GM12891 (cell line): ENCODE results near the gene ERAL1.

ENCODE experiments used
- DNase-seq: peaks from one replicate; pipeline ENCODE4 v3.0.0; 2011; ENCODE audit warnings: low spot score; ENCODE audit not compliant: insufficient read length
- FAIRE-seq: peaks from 2 replicates; lab custom pipeline; 2011; peaks lifted over from hg19 to GRCh38; lab: Jason Lieb, UNC
- PAX5 ChIP-seq: IDR thresholded peaks from 2 replicates; pipeline ENCODE4 v1.6.1; 2011; ENCODE audit warnings: low read length, moderate library complexity, mild to moderate bottlenecking; ENCODE audit not compliant: insufficient read depth, severe bottlenecking
- POLR2A ChIP-seq: IDR thresholded peaks from 2 replicates; pipeline ENCODE4 v1.6.1; 2011; ENCODE audit warnings: low read depth, low read length, control low read depth
- POLR2AphosphoS5 ChIP-seq: IDR thresholded peaks from 2 replicates; pipeline ENCODE4 v1.6.1; 2011; ENCODE audit warnings: low read depth, low read length, control low read depth
- POU2F2 ChIP-seq: IDR thresholded peaks from 2 replicates; pipeline ENCODE4 v1.6.1; 2011; ENCODE audit warnings: low read depth, mild to moderate bottlenecking, control low read depth, low read length, moderate library complexity
- SPI1 ChIP-seq: IDR thresholded peaks from 2 replicates; pipeline ENCODE4 v1.6.1; 2011; ENCODE audit warnings: low read depth, low read length, control low read depth
- TAF1 ChIP-seq: IDR thresholded peaks from 2 replicates; pipeline ENCODE4 v1.6.1; 2011; ENCODE audit warnings: low read depth, low read length, control low read depth

Gene ERAL1

GRCh38 chr17:28878158-28878910, 23.5 kb downstream of the ERAL1 start:
- no peak for FAIRE-seq
- DNase-seq, result no peak
- TF ChIP-seq POLR2AphosphoS5, result no peak

GRCh38 chr17:28878981-28879380, 24.2 kb downstream of the ERAL1 start:
- FAIRE-seq, result peak; percentile 91
- DNase-seq, result peak; percentile 70
- TF ChIP-seq SPI1 (no peak), POU2F2 (no peak), PAX5 (no peak), POLR2A (no peak), POLR2AphosphoS5 (no peak), TAF1 (no peak)

GRCh38 chr17:28879886-28880571, 25.2 kb downstream of the ERAL1 start:
- TF ChIP-seq PAX5 (no peak), SPI1 (no peak), TAF1 (no peak), POU2F2 (no peak), POLR2AphosphoS5 (no peak), POLR2A (no peak)
- DNase-seq (no peak), FAIRE-seq (no peak)

- FAIRE-seq, result no peak
- DNase-seq, result no peak
- TF ChIP-seq POLR2AphosphoS5 (no peak), TAF1 (no peak), SPI1 (no peak), PAX5 (no peak), POLR2A (no peak), POU2F2 (no peak)
These were observed 25.7 kb downstream of the ERAL1 start for GRCh38 chr17:28880572-28880945.

- FAIRE-seq, result no peak
- DNase-seq, result no peak
These were observed 26.8 kb downstream of the ERAL1 start for GRCh38 chr17:28881533-28882056.

GRCh38 chr17:28882154-28882895, 27.5 kb downstream of the ERAL1 start:
- FAIRE-seq (no peak), DNase-seq (no peak)
- TF ChIP-seq SPI1, result no peak
- no peak for TF ChIP-seq POLR2A
- TF ChIP-seq PAX5, result no peak

More at GRCh38 chr17:28881533-28882056, 26.8 kb downstream of the ERAL1 start:
- TF ChIP-seq POLR2AphosphoS5 (no peak), TAF1 (no peak), PAX5 (no peak), POU2F2 (no peak)

GRCh38 chr17:28883967-28884702, 29.3 kb downstream of the ERAL1 start:
- FAIRE-seq (no peak), DNase-seq (no peak)
- no peak for TF ChIP-seq PAX5
- no peak for TF ChIP-seq POLR2A
- TF ChIP-seq POU2F2, result no peak
- TF ChIP-seq TAF1, result no peak
- TF ChIP-seq POLR2AphosphoS5, result no peak
- no peak for TF ChIP-seq SPI1

GRCh38 chr17:28885363-28885762, 30.5 kb downstream of the ERAL1 start:
- TF ChIP-seq POU2F2 (no peak), POLR2A (no peak), PAX5 (no peak), TAF1 (no peak), POLR2AphosphoS5 (no peak), SPI1 (no peak)
- DNase-seq (no peak), FAIRE-seq (no peak)

GRCh38 chr17:28885951-28886350, 31.1 kb downstream of the ERAL1 start:
- no peak for DNase-seq
- no peak for TF ChIP-seq POU2F2
- no peak for TF ChIP-seq SPI1
- no peak for TF ChIP-seq PAX5
- no peak for TF ChIP-seq POLR2AphosphoS5
- no peak for FAIRE-seq
